COR-L47 (cell line): ENCODE data around the gene GRIPAP1.
"Not testable (repeated sequence)": the region's sequence is repeated elsewhere in the genome, so short reads cannot be mapped to it uniquely, and the experiment has no call there.

Experiments
- DNase-seq: peaks from one replicate; lab custom pipeline; 2025; lab: John Stamatoyannopoulos, UW

GRIPAP1 gene

DNA sequence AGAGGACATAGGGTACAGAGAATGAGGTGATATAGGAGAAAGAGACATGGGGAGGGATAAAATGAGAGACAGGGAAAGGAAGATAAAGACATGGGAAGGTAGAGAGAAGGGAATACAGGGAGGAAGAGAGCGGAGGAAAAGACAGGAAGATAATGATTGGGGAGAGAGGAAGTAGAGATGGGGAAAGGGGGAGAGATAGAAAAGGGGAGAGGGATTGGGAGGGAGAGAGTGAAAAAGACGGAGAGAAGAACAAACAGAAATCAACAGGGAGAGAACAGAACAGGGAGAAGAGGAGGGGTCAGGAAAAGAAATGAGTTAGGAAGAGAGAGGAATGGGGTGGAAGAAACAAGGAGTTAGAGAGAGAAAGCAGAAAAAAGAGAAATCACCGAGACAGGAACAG is 4.6 kb downstream of the GRIPAP1 start:
- DNase-seq: no peak

DNA sequence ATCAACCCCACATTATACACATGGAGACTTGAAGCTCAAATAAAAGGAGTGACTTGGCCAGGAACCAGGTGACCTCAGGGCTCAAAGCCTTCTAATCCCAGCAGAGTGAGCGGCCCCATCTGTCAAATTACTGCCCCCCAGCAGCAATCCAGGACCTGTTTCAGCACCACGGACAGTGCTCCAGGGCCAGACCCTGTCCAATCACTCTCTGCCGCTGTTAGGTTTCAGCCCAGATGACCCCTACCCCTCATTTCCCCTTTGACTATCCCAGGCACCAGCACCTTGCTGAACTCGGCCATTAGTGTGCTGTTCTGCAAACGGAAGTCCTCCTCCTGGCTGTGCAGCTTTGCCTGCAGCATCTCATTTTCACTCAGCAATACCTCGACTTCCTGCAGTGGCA is 5.1 kb downstream of the GRIPAP1 start:
- DNase-seq: no peak

DNA sequence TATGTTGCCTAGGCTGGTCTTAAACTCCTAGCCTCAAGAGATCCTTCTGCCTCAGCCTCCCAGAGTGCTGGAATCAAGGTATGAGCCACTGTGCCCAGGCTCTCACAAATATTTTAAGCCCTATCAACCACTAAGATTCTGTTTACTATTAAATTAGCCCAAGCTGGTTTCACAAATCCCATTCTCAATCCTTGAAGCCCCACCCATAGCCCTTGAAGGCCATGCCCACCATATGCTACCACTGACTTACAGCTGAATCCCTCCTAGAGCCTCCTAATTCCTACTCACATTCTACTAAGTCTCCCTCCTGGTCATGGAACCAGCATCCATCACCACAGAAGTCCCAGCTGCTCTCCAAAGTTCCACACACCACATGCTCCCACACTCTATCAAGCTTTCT is 9.7 kb downstream of the GRIPAP1 start:
- DNase-seq: no peak

DNA sequence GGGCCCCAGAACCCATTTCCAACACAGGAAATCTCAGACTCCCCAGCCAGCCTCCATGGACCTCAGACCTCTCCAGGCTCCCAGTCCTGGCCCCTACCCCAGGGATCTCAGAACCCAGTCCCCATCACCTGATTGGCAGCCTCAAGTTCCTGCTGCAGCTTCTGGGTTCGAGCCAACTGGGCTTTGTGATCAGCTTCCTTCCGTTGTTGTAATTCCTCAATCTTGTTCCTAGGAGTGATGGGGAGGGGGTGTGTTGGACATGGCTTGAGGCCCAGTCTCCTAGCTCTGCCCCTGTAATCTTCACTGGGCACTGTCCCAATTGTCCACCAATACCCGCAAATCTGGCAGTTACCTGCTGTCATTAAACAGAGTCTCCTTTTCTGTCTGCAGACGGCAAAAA is 12.6 kb downstream of the GRIPAP1 start:
- DNase-seq: peak; percentile 16

DNA sequence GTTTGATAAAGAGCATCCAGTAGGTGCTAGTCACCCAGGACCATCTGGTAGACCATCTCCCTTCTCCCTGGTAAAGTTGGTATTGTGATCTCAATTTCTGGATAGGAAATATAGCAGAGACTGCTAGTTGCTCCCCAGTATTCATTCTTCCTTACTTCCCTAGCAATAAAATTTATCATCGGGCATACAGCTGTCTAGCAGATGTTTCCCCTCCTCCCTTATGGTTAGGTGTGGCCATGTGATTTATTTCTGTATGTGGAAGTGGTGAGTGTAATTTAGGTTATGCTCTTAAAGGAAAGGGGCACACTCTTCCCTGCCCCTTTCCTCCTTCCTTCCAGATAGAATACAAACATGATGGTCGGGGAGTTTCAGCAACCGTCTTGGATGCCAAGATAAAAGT is 18.2 kb downstream of the GRIPAP1 start:
- no peak for DNase-seq

DNA sequence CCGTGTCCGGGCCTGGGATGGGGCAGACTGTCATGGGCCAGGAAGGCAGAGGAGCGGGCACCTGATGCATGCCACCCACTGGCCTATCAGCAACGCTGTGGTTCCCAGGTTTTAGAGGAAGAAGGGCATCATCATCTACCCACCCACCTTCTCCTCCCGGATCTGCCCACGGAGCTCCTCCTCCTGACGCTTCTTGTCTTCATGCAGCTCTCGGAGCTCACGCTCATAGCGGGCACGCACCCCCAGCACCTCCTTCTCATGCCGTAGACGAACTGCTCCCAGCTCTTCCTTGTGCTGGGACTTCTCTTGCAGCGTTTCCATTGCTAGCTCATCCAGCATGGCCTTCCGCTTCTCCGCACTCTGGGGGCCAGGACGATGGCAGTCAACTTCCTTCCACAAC is 19.0 kb downstream of the GRIPAP1 start:
- no peak for DNase-seq

DNA sequence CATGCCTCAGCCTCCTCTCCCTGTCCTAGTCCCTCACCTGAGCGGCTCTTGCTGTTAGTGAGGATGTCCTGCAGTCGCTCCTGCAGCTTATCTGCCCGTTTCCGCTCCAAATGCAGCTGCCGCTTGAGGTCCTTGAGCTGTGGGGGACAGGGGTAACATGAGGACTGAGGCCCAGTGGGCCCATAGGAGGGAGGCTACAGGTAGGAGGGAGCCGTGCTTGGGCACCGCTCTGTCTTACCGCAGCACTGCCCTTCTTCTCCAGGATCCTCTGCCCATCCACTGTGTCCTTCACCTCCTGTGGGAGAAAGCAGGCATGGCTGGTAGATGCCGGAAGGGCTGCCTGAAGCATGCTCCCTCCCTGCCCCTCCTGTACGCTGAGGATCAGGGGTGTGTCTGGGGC is 20.9 kb downstream of the GRIPAP1 start:
- DNase-seq: no peak

DNA sequence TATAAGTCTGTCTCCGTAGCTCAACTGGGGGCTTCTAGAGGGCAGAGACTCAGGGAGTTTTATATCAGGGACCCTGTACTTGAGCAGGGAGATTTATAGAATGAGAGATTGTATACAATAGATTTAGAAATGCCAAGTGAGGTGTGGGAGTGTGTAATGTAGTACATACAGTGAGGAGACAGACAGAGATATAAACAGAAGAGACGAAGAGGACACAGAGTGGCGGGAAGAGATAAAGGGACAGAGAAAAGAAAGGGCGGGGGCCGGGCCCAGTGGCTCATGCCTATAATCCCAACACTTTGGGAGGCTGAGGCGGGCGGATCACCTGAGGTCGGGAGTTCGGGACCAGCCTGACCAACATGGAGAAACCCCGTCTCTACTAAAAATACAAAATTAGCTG is 21.7 kb downstream of the GRIPAP1 start:
- DNase-seq: not testable (repeated sequence)

DNA sequence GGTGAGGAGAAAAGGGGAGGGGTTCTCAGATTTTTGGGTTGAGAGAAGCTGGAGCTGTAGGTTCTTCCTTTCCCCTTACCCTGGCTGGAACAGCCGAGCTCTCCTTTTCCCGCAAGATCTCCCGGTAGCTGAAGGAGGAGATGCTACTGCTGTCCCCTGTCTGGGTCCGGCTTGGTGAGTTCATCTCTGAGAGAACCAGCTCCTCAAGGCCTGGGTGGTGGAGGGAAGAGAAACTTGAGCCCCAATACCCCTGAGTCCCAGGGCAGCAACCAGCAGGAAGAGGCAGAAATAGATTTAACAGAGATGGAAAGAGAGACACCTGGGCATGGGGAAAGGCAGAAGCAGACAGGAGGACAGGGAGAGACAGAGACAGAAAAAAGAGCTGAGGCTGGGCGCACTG is 23.8 kb downstream of the GRIPAP1 start:
- DNase-seq: no peak

DNA sequence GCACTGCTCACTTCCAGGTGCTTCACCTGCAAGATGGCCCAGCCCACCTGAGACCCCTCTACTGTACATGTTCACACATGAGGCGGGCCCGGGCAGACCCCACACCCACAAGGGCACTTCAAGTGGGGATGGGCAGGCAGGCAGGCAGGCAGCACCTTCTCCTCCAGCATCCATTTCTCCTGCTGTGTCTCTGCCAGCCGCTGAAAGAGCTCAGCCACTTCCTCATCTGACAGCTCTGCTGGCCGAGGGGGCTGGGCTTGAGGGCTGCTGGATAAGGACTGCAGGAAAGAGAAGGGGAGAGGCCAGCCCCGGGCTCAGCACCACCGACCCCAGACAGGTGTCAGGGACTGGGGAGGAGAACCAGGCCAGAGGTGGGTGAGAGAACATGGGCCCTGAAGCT is 26.0 kb downstream of the GRIPAP1 start:
- no peak for DNase-seq

DNA sequence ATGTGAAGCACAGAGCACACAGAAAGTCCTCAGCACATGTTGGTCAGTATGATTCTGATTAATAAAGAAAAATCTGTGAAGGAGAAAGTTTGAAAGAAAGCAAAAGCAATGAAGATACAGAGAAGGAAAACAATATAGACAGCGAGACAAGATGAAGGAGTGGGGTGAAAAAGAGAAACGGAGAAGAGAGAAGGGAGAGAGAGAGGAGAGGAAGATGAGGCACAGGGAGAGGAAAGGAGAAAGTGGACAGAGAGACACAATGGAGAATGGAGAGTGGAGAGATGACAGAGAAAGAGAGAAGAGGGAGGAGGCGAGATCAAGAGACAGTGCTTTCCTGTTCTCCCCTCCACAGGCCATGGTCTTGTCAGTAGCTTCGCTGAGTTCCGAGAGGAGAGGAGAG is 26.5 kb downstream of the GRIPAP1 start:
- no peak for DNase-seq

DNA sequence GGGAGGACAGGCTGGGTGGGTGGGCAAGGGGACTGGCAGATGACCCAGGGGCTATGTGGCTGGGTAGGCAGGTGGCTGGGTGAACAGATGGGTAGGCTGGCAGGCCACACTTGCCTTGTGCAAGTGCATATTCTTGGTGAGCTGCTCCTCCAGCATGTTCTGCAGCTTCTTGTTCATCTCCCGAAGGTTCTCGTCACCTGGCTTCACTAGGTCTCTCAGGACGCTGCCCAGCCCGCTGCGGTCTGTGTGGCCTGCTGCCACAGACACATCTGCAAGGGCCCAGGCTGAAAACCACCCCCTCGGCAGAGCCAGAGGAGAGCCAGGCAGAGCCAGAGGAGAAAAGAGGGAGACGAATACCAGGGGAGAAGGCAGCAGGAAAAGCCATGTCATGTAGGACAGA is 27.0 kb downstream of the GRIPAP1 start:
- no peak for DNase-seq

DNA sequence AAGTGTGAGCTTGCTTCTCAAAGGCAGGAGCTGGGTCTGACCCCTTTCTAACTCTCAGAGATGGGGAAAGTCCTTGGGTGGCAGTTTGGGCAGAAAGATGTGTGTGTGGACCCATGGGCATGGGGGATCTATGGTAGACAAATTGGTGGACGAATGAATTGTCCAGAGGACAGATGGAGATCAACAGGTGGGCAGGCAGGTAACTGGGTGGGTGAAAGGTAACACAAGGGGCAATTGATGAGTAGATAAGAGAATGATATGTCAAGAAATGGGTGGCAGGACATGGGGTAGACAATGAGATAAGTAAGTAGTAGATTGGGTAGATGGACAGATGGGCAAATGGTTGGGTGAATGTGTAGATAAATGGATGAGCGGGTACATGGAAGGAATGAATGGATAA is 27.5 kb downstream of the GRIPAP1 start:
- no peak for DNase-seq

DNA sequence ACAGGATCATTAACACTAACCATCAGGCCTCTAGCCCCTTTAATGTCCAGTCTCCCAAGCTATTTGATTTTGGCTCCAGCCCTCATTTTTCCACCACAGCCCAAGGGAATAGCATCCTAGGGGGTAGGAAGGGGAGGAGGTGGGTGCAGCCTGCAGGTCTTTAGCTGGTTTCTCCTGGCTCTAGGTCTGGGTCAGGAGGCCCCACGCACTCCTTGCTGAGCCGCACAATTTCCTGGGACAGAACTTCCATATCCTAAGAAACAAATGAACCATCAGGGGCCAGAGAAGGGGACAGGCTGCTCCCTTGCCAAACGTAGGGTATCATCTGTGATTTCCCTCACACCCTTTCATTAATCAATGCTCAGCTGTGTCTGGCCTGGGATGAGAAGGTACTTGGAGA is 28.0 kb downstream of the GRIPAP1 start:
- no peak for DNase-seq

DNA sequence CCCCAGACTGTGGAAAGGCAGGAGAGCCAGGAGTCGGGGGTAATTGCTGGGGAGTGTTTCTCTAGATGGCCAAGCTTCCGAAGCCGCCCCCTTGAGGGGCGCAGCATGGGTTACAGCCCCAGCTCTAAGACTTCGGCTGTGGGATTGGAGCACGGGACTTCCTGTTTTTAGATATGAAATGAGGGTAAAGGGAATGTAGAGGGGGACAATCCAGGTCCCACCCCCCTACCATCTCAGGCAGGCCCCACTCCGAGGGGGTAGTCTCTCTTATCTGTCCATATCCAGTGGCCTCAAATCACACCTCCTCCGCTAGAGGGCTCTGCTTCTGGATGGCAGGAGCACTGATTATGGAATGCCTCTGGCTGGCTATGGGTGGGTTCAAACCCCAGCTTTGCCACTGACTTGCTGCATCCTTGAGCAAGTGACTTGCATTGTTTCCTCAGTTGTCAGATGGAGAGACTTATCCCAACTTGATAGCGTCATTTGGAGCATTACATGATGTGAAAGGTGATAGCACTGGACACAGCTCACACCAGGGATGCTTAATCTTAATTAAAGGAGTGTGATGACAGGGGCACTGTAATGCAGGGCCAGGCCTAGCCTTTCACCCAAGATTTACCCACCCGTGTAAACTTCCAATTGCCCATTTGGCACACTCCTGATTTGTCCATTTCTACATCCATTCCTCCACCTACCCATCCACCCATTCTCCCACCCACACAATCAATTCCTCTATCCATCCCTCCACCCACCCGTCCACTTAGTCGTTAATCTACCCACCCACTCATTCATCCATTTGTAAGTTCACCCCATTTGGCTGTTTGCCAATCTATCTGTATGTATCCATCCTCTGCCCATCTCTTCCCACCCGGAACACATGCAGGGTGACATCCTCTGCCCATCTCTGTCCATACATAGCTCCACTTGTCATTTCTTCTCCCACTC is 29.6 kb downstream of the GRIPAP1 start:
- DNase-seq: peak; percentile 17

DNA sequence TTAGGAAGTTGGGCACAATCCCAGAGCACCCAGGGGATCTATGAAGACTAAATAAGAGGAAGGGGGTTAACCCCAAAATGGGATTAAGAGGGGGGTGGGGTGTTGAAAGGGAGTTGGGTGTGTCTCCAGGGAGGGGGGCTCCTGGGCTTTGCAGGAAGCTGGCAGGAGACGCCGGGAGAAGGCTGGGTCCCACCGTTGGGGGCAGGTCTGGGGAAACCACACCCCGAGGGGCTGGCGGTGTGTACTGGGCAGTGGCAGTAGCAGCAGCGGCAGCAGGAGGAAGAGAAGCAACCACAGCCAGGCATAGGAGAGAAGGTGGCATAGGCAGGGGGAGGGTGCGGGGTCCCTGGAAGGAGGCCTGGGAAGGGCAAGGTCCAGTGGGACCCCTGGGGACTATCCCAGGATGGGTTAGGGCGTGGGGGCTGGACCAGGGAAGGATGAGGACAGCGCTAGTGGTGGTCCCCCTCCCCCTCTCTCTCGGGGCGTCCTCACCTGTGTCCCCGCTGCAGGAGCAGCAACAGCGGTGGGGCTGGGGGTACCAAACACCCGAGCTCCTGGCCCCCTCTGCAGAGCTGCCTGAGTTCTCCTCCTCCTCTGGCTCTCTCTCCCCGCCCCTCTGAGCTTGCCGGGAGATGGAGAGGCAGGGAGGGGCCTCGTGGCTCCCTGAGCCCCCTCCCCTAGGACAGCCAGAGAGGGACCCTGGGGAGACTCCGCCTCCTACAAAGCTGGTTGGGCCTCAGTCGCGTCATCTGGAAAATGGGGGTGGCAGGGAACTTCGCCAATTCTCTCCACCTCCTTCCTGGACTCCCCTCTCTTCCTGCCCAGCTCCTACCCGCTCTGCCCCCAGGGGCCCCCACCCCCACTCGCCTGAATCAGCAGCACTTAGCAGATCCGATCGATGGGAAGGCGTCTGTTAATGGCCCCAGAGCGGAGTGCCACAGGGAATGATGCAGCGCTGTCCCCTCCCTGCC is 30.5 kb downstream of the GRIPAP1 start, which contains the start of gene KCND1:
TSS of gene KCND1 (minus strand) at position 596 of the 971 bp plus-strand sequence. CDS start 1,573 bp downstream, outside the sequence.
- DNase-seq: peak; percentile 65

DNA sequence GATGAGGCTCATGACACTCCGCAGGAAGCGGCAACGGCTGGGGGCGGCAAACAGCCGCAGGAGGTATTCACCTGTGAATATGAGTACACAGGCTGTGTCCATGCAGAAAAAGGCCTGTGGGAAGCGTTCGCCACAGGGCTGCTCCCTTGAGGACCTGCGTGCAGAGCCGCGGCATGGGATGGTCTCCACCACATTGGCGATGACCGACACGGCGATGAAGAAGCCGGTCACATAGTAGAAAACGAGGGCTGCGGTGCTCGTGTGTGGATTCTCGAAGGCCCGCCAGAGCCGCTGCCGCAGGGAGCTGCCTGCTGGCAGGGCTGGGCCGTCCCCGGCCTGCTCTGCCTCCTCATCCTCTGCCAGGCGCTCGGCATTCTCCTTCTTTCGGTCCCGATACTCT is 32.6 kb downstream of the GRIPAP1 start:
- DNase-seq: no peak

DNA sequence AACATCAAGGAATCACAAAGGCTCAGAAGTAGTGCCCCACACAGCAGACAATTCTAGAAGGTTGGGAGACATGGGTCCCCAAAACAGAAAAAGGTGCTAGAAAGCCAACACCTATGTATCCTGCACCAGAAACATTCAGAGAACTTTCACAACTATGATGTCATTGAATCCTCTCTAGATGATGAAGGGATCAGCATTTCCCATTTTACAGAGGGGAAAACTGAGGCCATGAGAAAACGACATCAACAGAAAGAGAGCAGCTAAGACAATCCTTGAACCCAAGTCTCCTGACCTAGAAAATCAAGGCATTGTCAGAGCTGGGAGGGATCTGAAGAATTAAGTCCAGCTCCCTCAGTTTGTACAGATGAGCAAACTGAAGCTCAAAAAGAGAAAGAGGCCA is 33.7 kb downstream of the GRIPAP1 start:
- DNase-seq: no peak

DNA sequence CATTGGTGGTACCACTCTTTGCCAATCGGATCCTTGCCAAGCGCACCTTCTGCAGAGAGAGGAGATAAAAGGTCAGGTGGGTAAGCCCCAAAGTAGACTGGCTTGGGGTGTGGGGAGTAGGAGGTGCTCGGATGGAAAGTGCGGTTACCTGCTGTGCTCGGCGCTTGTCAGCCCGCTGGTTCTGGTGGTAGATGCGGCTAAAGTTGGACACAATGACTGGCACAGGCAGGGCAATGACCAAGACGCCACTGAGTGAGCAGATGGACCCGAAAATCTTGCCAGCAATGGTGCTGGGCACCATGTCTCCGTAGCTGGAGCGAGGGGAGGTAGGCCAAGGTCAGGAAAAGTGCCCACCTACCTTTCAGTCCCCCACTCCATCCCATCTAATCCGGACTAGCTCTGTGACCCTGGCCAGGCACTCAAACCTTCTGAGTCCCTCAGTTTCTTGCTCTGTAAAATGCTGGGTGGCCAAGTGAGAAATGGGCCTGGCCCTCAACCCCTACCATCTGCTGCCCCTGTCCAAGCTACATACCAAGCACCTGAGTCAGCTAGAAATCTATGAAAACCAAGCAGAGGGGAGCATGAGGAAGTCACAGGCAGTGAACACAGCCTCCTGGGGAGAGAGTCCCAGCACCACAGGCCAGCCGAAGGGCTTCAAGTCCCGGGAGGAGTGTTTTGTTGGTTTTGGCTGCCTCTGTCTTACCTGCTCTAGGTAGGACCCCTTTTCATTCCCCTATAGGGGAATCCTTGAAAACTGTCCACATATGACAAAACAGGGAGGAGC is 35.1 kb downstream of the GRIPAP1 start:
- DNase-seq: no peak

DNA sequence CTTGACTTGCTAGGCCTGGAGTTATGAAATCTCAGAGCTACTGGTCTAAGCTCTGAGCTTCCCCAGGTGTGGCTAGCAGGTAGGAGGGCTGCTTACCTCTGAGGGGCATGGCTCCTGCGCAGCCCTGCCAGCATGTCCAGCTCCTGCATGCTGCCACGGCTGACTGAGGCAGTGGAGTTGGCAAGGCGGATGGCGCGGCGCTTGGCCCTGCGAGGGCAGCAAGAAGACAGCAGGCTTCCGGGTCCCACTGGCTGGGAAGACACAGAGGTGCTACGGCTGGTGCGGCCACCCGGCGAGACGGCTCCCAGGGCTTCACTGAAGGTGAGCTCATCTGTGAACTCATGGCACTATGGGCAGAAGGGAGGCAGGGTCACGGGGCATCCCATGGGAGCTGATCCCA is 36.1 kb downstream of the GRIPAP1 start:
- DNase-seq: no peak

DNA sequence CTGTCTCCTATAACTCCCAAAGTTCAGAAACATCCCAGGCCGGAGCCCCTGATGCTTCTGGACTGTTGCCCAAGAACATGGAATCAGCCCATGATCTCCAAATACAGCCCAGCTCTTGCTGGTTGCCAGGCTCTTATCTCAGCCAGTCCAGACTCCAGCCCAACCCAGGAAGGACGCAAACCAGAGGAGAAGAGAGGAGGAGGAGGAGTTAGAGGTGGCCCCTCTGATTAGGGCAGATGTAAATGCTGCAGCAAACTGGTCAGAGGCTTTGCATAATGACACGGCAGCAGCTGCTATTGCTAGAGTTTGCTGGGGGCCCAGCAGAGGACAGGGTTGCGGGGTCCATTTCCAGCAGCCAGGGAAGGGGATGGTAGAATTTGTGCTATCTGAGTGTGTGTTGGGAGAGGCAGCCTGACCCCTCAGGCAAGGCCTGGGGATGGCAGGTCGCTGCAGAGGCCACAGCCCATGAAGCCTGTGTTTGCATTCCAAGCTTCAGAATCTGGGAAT is 40.4 kb downstream of the GRIPAP1 start:
- no peak for DNase-seq

DNA sequence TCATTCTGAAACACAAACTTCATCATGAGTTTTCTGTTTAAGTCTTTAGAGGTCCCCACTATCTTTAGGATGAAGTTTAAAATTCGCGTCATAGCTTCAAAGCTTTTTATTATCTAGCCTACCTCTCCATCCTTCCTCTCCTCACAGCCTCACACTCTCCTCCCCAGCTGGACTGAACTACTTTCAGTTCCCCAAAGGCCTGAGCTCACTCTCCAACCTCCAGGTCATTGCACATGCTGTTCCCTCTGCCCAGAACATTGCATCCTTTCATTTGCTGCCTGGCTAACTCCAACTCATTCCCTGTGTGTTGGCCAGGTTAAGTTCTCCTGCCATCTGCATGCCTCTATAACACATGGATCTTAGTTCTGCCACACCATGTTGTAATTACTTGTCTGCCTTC is 41.8 kb downstream of the GRIPAP1 start:
- DNase-seq: no peak
